Stimulated activated naive CD8-positive, alpha-beta T cell treated with anti-CD3 and anti-CD28 coated beads, Interleukin-15, Interleukin-2, amounts not matched to agents 100 U/mL and 50 U/mL, for 24 hours (primary cell): ENCODE results near the gene TMEFF2.
"Not testable (repeated sequence)": the region's sequence is repeated elsewhere in the genome, so short reads cannot be mapped to it uniquely, and the experiment has no call there.

Experiments used
- ATAC-seq: fragments of 150-1000 bp; cut with Tn5 transposase; one replicate; pipeline ENCODE4 v1.10.0; 2021
- DNase-seq: peaks from one replicate; pipeline ENCODE4 v3.0.0; 2021

TMEFF2 gene

GRCh38 chr2:192183296-192183695, 11.4 kb downstream of the TMEFF2 start:
- DNase-seq (no peak), ATAC-seq (no peak)

- DNase-seq (no peak), ATAC-seq (no peak)
Observed at GRCh38 chr2:192166946-192167345, 27.8 kb downstream of the TMEFF2 start.

- ATAC-seq: no peak
- DNase-seq: no peak
Observed at GRCh38 chr2:192165842-192166241, 28.9 kb downstream of the TMEFF2 start.

- ATAC-seq (peak; percentile 63), DNase-seq (peak; percentile 68)
Observed at GRCh38 chr2:192162392-192163042, 32.2 kb downstream of the TMEFF2 start.

- DNase-seq: no peak
- no peak for ATAC-seq
Observed at GRCh38 chr2:192161656-192162290, 33.0 kb downstream of the TMEFF2 start.

- no peak for DNase-seq
- no peak for ATAC-seq
Observed at GRCh38 chr2:192159736-192160135, 35.0 kb downstream of the TMEFF2 start.

- ATAC-seq (no peak), DNase-seq (no peak)
Observed at GRCh38 chr2:192159208-192159607, 35.5 kb downstream of the TMEFF2 start.

- DNase-seq: no peak
- no peak for ATAC-seq
Observed at GRCh38 chr2:192157776-192158175, 37.0 kb downstream of the TMEFF2 start.

- ATAC-seq: no peak
Observed at GRCh38 chr2:192155511-192156118, 39.1 kb downstream of the TMEFF2 start.

GRCh38 chr2:192153561-192153960, 41.2 kb downstream of the TMEFF2 start:
- no peak for ATAC-seq
- DNase-seq: no peak

More at GRCh38 chr2:192155511-192156118, 39.1 kb downstream of the TMEFF2 start:
- DNase-seq: no peak

- ATAC-seq: no peak
- no peak for DNase-seq
Observed at GRCh38 chr2:192151853-192152252, 42.9 kb downstream of the TMEFF2 start.

GRCh38 chr2:192150166-192150565, 44.6 kb downstream of the TMEFF2 start:
- no peak for DNase-seq
- no peak for ATAC-seq

GRCh38 chr2:192148620-192149321, 46.0 kb downstream of the TMEFF2 start:
- ATAC-seq: no peak

GRCh38 chr2:192148241-192148619, 46.5 kb downstream of the TMEFF2 start:
- ATAC-seq: no peak

More at GRCh38 chr2:192148620-192149321, 46.0 kb downstream of the TMEFF2 start:
- no peak for DNase-seq

GRCh38 chr2:192146069-192147015, 48.4 kb downstream of the TMEFF2 start:
- ATAC-seq (peak; percentile 49), DNase-seq (no peak)

More at GRCh38 chr2:192148241-192148619, 46.5 kb downstream of the TMEFF2 start:
- no peak for DNase-seq

GRCh38 chr2:192145496-192145895, 49.2 kb downstream of the TMEFF2 start:
- DNase-seq: no peak
- ATAC-seq: no peak

- DNase-seq (no peak), ATAC-seq (no peak)
Observed at GRCh38 chr2:192140236-192140839, 54.4 kb downstream of the TMEFF2 start.

- ATAC-seq: no peak
Observed at GRCh38 chr2:192139813-192140212, 54.9 kb downstream of the TMEFF2 start.

GRCh38 chr2:192137451-192137850, 57.3 kb downstream of the TMEFF2 start:
- ATAC-seq: no peak
- no peak for DNase-seq

More at GRCh38 chr2:192139813-192140212, 54.9 kb downstream of the TMEFF2 start:
- no peak for DNase-seq

GRCh38 chr2:192132604-192133003, 62.1 kb downstream of the TMEFF2 start:
- DNase-seq, ATAC-seq: not testable (repeated sequence)

- not testable (repeated sequence) for DNase-seq
Observed at GRCh38 chr2:192130312-192130711, 64.4 kb downstream of the TMEFF2 start.

More at GRCh38 chr2:192130312-192130711, 64.4 kb downstream of the TMEFF2 start:
- not testable (repeated sequence) for ATAC-seq
